Measurements from ENCODE around the gene FAM177A1.

The FAM177A1 gene, protein sequence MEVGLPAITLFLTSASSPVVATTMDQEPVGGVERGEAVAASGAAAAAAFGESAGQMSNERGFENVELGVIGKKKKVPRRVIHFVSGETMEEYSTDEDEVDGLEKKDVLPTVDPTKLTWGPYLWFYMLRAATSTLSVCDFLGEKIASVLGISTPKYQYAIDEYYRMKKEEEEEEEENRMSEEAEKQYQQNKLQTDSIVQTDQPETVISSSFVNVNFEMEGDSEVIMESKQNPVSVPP

DNA sequence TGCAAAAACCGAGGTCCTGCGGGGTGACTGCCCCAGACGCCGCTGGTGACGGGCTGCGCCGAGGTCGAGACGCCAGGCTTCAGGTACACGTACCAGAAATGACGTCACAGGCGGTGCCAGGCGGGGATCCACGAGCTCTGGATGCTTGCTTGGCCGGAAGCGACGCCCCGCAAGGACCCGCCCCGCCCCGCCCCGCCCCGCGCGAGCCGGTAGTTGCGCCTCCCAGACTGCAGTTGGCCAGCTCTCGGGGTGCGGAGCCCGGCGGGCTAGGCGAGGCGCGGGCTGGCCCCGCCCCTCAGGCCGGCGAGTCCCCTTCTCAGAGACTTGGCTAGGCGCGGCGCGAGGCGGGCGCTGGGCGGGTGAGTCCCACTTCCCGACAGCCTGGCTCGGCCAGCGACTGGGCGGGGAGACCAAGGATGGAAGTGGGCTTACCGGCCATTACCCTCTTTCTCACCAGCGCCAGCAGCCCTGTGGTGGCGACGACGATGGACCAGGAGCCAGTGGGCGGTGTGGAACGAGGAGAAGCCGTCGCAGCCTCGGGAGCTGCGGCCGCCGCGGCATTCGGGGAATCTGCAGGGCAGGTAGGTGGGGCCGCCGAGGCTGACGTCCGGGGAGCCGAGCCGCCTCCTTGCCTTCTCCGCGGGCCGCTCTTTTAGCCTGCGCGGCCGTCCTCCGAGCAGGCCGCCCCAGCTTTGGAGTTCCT, at the start of gene FAM177A1:
Gene FAM177A1, plus strand, starts transcription at position 225 of the 703 bp plus-strand sequence. Its CDS starts 192 bp downstream, at position 417.
- Histone ChIP-seq H3K79me2 (ENCODE audit: insufficient read depth, low read depth) (no peaks in the 10 kb centered on the region), H4K20me1 (ENCODE audit: insufficient read depth) (no peaks in the 10 kb centered on the region), H3K4me2 (peak within 1 kb of the TSS; percentile 91), H3K9ac (peak within 1 kb of the TSS; percentile 77), H3K4me3 (IDR thresholded peaks at IDR 0.05; ENCODE audit: insufficient read depth, low read depth, low read length) (no peak within 1 kb of the TSS), H3K36me3 (ENCODE audit: insufficient read depth) (no peaks in the 10 kb centered on the region), H3K27ac (peak within 1 kb of the TSS; percentile 84), H2AFZ (ENCODE audit: low read depth) (peak within 1 kb of the TSS; percentile 93), H3K27me3 (ENCODE audit: insufficient read depth, low read depth) (no peaks in the 10 kb centered on the region), H3K4me1 (ENCODE audit: low read depth, poor library complexity, severe bottlenecking) (peaks cover 22% of the 10 kb centered on the region)
- TF ChIP-seq, protein P1, sequence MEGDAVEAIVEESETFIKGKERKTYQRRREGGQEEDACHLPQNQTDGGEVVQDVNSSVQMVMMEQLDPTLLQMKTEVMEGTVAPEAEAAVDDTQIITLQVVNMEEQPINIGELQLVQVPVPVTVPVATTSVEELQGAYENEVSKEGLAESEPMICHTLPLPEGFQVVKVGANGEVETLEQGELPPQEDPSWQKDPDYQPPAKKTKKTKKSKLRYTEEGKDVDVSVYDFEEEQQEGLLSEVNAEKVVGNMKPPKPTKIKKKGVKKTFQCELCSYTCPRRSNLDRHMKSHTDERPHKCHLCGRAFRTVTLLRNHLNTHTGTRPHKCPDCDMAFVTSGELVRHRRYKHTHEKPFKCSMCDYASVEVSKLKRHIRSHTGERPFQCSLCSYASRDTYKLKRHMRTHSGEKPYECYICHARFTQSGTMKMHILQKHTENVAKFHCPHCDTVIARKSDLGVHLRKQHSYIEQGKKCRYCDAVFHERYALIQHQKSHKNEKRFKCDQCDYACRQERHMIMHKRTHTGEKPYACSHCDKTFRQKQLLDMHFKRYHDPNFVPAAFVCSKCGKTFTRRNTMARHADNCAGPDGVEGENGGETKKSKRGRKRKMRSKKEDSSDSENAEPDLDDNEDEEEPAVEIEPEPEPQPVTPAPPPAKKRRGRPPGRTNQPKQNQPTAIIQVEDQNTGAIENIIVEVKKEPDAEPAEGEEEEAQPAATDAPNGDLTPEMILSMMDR (conservative IDR thresholded peaks at IDR 0.05; ENCODE audit: low read depth, low read length): no peak

DNA sequence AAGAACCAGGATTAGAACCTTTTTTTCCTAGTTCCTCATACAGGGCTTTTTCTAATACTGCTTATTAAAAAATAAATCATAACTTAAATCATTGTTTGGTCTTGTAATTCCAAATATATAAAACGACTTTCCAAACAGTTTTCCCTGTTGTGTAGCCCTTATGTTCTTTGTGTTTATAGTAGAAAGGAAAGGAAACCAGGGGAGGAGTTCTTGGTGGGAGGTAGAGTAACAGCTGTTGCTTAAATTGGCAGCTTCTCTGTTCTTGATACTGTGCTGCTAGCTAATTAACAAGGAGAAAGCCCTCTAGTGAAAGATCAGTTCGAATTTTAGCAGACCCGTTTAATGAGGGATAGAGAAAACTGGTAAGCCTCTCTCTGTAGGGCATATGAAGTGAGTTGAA, 48.3 kb upstream of the FAM177A1 start:
- H3K9ac ChIP-seq: no peak overlapping the region
- TF ChIP-seq, protein P1 (conservative IDR thresholded peaks at IDR 0.05; ENCODE audit: low read depth, low read length): no peak
- no peaks in the 10 kb centered on the region for H3K79me2 ChIP-seq (ENCODE audit: insufficient read depth, low read depth)
- 0 out of 2 replicates have a peak, but pooled peaks cover 3% of the 10 kb centered on the region for H3K36me3 ChIP-seq (ENCODE audit: insufficient read depth)
- peaks cover 4% of the 10 kb centered on the region for H3K4me1 ChIP-seq (ENCODE audit: low read depth, poor library complexity, severe bottlenecking)
- no peak overlapping the region for H3K4me2 ChIP-seq
- H3K4me3 ChIP-seq (IDR thresholded peaks at IDR 0.05; ENCODE audit: insufficient read depth, low read depth, low read length): no peak overlapping the region
- H3K27ac ChIP-seq: no peak overlapping the region
- no peaks in the 10 kb centered on the region for H4K20me1 ChIP-seq (ENCODE audit: insufficient read depth)
- H3K27me3 ChIP-seq (ENCODE audit: insufficient read depth, low read depth): no peaks in the 10 kb centered on the region
- no peak overlapping the region for H2AFZ ChIP-seq (ENCODE audit: low read depth)

DNA sequence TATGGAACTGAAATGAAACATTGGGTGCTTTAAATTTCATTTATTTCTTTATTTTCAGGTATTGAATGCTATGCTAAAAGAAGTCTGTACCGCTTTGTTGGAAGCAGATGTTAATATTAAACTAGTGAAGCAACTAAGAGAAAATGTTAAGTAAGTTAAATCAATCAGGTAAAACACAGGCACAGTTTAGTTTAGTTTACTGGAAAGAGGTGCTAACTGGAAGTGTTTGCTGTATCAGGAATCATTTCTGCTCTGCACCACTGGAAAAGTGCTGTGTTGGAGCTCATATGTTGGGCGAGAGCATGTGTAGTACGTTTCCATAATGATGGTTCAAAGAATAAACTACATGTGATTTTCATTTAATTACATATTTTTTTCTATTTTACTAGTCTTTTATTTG, 46.6 kb upstream of the FAM177A1 start:
- Histone ChIP-seq H4K20me1 (ENCODE audit: insufficient read depth) (no peaks in the 10 kb centered on the region), H2AFZ (ENCODE audit: low read depth) (no peak overlapping the region), H3K4me2 (no peak overlapping the region), H3K79me2 (ENCODE audit: insufficient read depth, low read depth) (no peaks in the 10 kb centered on the region), H3K9ac (no peak overlapping the region), H3K36me3 (ENCODE audit: insufficient read depth) (0 out of 2 replicates have a peak, but pooled peaks cover 3% of the 10 kb centered on the region), H3K27ac (no peak overlapping the region), H3K27me3 (ENCODE audit: insufficient read depth, low read depth) (no peaks in the 10 kb centered on the region), H3K4me1 (ENCODE audit: low read depth, poor library complexity, severe bottlenecking) (no peaks in the 10 kb centered on the region), H3K4me3 (IDR thresholded peaks at IDR 0.05; ENCODE audit: insufficient read depth, low read depth, low read length) (no peak overlapping the region)
- TF ChIP-seq, protein P1 (conservative IDR thresholded peaks at IDR 0.05; ENCODE audit: low read depth, low read length): no peak

DNA sequence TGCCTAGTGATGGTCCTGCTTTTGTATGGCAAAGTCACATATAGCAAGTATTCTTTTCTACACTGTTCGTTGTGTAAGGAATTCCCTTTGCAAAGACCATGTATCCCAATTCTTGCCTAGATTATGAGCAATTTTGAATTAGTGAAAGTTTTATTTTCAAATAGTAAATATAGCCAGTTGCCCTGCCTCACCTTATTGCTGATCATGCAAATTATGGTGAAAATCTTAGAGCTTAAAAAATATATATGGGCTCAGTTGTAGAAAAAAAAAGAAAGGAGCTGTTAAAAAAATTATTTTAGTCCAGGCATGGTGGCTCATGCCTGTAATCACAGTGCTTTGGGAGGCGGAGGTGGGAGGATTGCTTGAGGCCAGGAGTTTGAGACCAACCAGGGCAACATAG, 44.5 kb upstream of the FAM177A1 start:
- H3K27me3 ChIP-seq (ENCODE audit: insufficient read depth, low read depth): no peaks in the 10 kb centered on the region
- no peak overlapping the region for H3K9ac ChIP-seq
- H3K4me2 ChIP-seq: no peak overlapping the region
- H3K79me2 ChIP-seq (ENCODE audit: insufficient read depth, low read depth): no peaks in the 10 kb centered on the region
- H3K27ac ChIP-seq: no peak overlapping the region
- 0 out of 2 replicates have a peak, but pooled peaks cover 3% of the 10 kb centered on the region for H3K36me3 ChIP-seq (ENCODE audit: insufficient read depth)
- no peak overlapping the region for H2AFZ ChIP-seq (ENCODE audit: low read depth)
- no peaks in the 10 kb centered on the region for H3K4me1 ChIP-seq (ENCODE audit: low read depth, poor library complexity, severe bottlenecking)
- TF ChIP-seq, protein P1 (conservative IDR thresholded peaks at IDR 0.05; ENCODE audit: low read depth, low read length): no peak
- H4K20me1 ChIP-seq (ENCODE audit: insufficient read depth): no peaks in the 10 kb centered on the region
- H3K4me3 ChIP-seq (IDR thresholded peaks at IDR 0.05; ENCODE audit: insufficient read depth, low read depth, low read length): no peak overlapping the region
